C4-2B (cell line): Measurements from ENCODE around the gene TEX29.

Experiments used
- H3K27ac ChIP-seq: fragments of 450-650 bp; 2 replicates; pipeline ENCODE4 v1.5.1; 2017
- ZFX ChIP-seq: fragments of 450-650 bp; IDR thresholded peaks from 2 replicates; pipeline ENCODE4 v1.6.1; 2017
- TF ChIP-seq, protein P1 (sequence below): fragments of 450-650 bp; conservative IDR thresholded peaks from 2 replicates; pipeline ENCODE4 v1.5.1; 2017; ENCODE audit warnings: mild to moderate bottlenecking

Gene TEX29

GRCh38 chr13:111278743-111279652 is 41.4 kb upstream of the TEX29 start:
- TF ChIP-seq ZFX = no peak
- TF ChIP-seq, protein P1, sequence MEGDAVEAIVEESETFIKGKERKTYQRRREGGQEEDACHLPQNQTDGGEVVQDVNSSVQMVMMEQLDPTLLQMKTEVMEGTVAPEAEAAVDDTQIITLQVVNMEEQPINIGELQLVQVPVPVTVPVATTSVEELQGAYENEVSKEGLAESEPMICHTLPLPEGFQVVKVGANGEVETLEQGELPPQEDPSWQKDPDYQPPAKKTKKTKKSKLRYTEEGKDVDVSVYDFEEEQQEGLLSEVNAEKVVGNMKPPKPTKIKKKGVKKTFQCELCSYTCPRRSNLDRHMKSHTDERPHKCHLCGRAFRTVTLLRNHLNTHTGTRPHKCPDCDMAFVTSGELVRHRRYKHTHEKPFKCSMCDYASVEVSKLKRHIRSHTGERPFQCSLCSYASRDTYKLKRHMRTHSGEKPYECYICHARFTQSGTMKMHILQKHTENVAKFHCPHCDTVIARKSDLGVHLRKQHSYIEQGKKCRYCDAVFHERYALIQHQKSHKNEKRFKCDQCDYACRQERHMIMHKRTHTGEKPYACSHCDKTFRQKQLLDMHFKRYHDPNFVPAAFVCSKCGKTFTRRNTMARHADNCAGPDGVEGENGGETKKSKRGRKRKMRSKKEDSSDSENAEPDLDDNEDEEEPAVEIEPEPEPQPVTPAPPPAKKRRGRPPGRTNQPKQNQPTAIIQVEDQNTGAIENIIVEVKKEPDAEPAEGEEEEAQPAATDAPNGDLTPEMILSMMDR = no peak
- H3K27ac ChIP-seq = no peak overlapping the region

DNA sequence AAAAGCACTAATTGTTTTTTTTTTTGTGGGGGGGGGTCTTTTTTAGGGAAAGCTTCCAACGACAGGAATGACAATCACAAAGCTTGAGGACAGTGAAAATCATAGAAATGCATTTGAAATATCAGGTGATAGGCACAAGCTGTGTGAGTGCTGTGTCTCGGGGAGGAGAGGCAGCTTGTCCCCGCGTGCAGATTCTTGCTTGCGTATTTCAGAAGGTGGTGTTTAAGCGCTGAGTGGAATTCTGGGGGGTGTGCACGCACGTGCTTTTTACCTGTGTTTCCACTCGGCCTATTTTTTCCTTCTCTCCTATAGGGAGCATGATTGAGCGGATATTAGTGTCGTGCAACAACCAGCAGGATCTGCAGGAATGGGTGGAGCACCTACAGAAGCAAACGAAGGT is 40.2 kb upstream of the TEX29 start:
- H3K27ac ChIP-seq = no peak overlapping the region
- TF ChIP-seq ZFX = no peak
- TF ChIP-seq, protein P1 = no peak

GRCh38 chr13:111280681-111281585 is 39.5 kb upstream of the TEX29 start:
- no peak overlapping the region for H3K27ac ChIP-seq

DNA sequence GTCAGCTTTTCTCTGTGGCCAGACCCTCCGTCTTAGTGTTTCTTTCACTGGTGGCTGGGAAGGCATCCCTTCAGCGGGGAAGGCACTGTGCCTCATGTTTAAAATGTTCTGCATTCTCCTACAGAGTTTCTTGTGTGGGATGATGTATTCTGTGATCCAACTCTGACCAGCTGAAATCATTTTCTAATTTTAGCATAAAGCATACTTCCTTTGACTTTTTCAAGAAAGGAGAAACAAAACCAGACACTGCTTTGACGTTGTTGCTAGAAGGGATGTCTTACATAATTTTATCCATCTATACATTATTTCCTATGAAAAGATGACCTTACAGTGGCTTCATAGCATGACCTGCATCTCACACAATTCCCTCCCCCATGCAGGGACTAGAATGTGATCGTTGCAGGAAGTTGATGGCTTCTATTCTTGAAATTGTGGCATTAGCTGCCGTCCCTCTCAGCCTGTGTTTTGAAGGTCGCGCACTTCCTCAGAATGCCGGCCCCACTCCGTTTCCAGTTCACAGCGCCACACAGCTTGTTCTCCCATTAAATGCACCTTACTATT is 38.6 kb upstream of the TEX29 start:
- TF ChIP-seq, protein P1 = no peak
- TF ChIP-seq ZFX = no peak
- no peak overlapping the region for H3K27ac ChIP-seq

More at GRCh38 chr13:111280681-111281585, 39.5 kb upstream of the TEX29 start:
- TF ChIP-seq ZFX = no peak
- TF ChIP-seq, protein P1 = no peak

GRCh38 chr13:111282425-111282824 is 38.0 kb upstream of the TEX29 start:
- no peak overlapping the region for H3K27ac ChIP-seq
- TF ChIP-seq ZFX = no peak
- TF ChIP-seq, protein P1 = no peak

DNA sequence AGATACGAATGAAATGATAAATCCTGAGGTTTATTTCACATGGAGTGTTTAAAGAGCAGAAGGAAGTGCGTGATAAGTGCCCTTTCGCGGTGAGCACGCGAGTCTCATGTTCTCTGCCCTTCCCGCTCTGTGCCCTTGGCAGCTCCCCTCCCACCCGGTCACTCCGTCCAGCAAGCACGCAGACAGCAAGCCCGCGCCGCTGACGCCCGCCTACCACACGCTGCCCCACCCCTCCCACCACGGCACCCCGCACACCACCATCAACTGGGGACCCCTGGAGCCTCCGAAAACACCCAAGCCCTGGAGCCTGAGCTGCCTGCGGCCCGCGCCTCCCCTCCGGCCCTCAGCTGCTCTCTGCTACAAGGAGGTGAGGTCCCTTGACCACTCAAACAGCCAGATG is 37.4 kb upstream of the TEX29 start:
- H3K27ac ChIP-seq = no peak overlapping the region
- TF ChIP-seq, protein P1 = no peak
- TF ChIP-seq ZFX = no peak

- TF ChIP-seq, protein P1 = no peak
- TF ChIP-seq ZFX = no peak
These were observed 37.0 kb upstream of the TEX29 start for GRCh38 chr13:111283457-111283856.

More at GRCh38 chr13:111283457-111283856, 37.0 kb upstream of the TEX29 start:
- no peak overlapping the region for H3K27ac ChIP-seq
